PC-3 (cell line): ENCODE measurements around the gene GSG1L. TPM values are rescaled to one million over a fixed set of nuclear protein-coding genes. Genes with fewer than 3 reads are reported as not detected.

Experiments used
- ATAC-seq: fragments of 200-7000 bp; cut with Tn5 transposase; 2 replicates; pipeline ENCODE4 v1.9.1; 2020; ENCODE audit warnings: mild to moderate bottlenecking, moderate library complexity
- BruUV-seq: library from RNA; stranded (reverse); fragments of 400-500 nt; replicated peaks from 2 replicates; lab custom pipeline; 2021; lab: Mats Ljungman, UMichigan
- CTCF ChIA-PET: fragments of 300-600 bp; sonication (Branson Sonifier 250); formaldehyde crosslinking; loops from one replicate; lab custom pipeline; 2022; ENCODE audit warnings: antibody characterized with exemption; lab: Charles Lee
- POLR2A ChIA-PET: fragments of 300-600 bp; sonication (Branson Sonifier 250); formaldehyde crosslinking; loops from one replicate; lab custom pipeline; 2022; ENCODE audit warnings: antibody characterized with exemption; ENCODE audit not compliant: unreplicated experiment; lab: Charles Lee
- DNase-seq: peaks from one replicate; pipeline ENCODE4 v3.0.0-alpha.2; 2015
- H2AFZ ChIP-seq: fragments of 300-600 bp; sonication (generic); 2 replicates; pipeline ENCODE4 v1.6.0; 2016; ENCODE audit warnings: antibody characterized with exemption, low read length
- H3F3A ChIP-seq: fragments of 300-600 bp; sonication (generic); one replicate; pipeline ENCODE4 v1.6.0; 2017; ENCODE audit warnings: antibody characterized with exemption, low read length, control low read depth, mild to moderate bottlenecking; ENCODE audit not compliant: unreplicated experiment
- H3K27ac ChIP-seq: fragments of 300-600 bp; sonication (generic); 2 replicates; pipeline ENCODE4 v1.5.1; 2016; ENCODE audit warnings: mild to moderate bottlenecking, low read length
- H3K27me3 ChIP-seq: fragments of 300-600 bp; sonication (generic); 2 replicates; pipeline ENCODE4 v1.6.1; 2016; ENCODE audit warnings: low read length, mixed read lengths
- H3K36me3 ChIP-seq: fragments of 300-600 bp; sonication (generic); 2 replicates; pipeline ENCODE4 v1.6.1; 2016; ENCODE audit warnings: low read depth, mixed run types, low read length, mixed read lengths
- H3K4me1 ChIP-seq: fragments of 300-600 bp; sonication (generic); 2 replicates; pipeline ENCODE4 v1.5.1; 2016; ENCODE audit warnings: low read length; ENCODE audit not compliant: insufficient read depth
- H3K4me2 ChIP-seq: fragments of 300-600 bp; sonication (generic); 2 replicates; pipeline ENCODE4 v1.6.0; 2016; ENCODE audit warnings: low read length
- H3K4me3 ChIP-seq: fragments of 300-600 bp; sonication (generic); 2 replicates; pipeline ENCODE4 v1.5.1; 2016; ENCODE audit warnings: mild to moderate bottlenecking, low read length, mixed read lengths
- H3K79me2 ChIP-seq: fragments of 300-600 bp; sonication (generic); 2 replicates; pipeline ENCODE4 v1.6.1; 2017; ENCODE audit warnings: low read length, mixed read lengths
- H3K9ac ChIP-seq: fragments of 300-600 bp; sonication (generic); 2 replicates; pipeline ENCODE4 v1.6.0; 2016; ENCODE audit warnings: mild to moderate bottlenecking, low read length
- H3K9me2 ChIP-seq: fragments of 300-600 bp; sonication (generic); replicated peaks from 2 replicates; pipeline ENCODE4 v1.6.1; 2016; ENCODE audit warnings: mixed run types, low read length, mixed read lengths
- H3K9me3 ChIP-seq: fragments of 300-600 bp; sonication (generic); 2 replicates; pipeline ENCODE4 v1.6.1; 2016; ENCODE audit warnings: low read length, mixed read lengths
- H4K20me1 ChIP-seq: fragments of 300-600 bp; sonication (generic); 2 replicates; pipeline ENCODE4 v1.6.1; 2016; ENCODE audit warnings: low read length, mixed read lengths
- EZH2 ChIP-seq: fragments of 300-600 bp; sonication (generic); IDR thresholded peaks from one replicate; pipeline ENCODE4 v1.6.1; 2017; ENCODE audit warnings: antibody characterized with exemption, mild to moderate bottlenecking, low read length; ENCODE audit not compliant: unreplicated experiment
- EZH2phosphoT487 ChIP-seq: fragments of 300-600 bp; sonication (generic); IDR thresholded peaks from 2 replicates; pipeline ENCODE4 v1.6.1; 2018; ENCODE audit warnings: mild to moderate bottlenecking, antibody characterized with exemption, low read length, borderline replicate concordance
- intact Hi-C: fragments of 100-400 bp; cut with micrococcal nuclease; formaldehyde crosslinking; loops from 2 replicates; pipeline ENCODE4 v1.9.0; 2023
- total RNA-seq: library from RNA; depleted of rRNA; stranded (reverse); fragments of >200 nt; gene quantifications from 2 replicates; pipeline ENCODE4 v1.2.3, GENCODE V29; 2014
- TF ChIP-seq, protein P1 (sequence below): fragments of 300-600 bp; sonication (generic); conservative IDR thresholded peaks from 2 replicates; pipeline ENCODE4 v1.5.1; 2017; ENCODE audit warnings: antibody characterized with exemption, low read depth, mild to moderate bottlenecking, low read length

Gene GSG1L
- total RNA-seq, 1 experiment from 2014 or later, result not detected

DNA sequence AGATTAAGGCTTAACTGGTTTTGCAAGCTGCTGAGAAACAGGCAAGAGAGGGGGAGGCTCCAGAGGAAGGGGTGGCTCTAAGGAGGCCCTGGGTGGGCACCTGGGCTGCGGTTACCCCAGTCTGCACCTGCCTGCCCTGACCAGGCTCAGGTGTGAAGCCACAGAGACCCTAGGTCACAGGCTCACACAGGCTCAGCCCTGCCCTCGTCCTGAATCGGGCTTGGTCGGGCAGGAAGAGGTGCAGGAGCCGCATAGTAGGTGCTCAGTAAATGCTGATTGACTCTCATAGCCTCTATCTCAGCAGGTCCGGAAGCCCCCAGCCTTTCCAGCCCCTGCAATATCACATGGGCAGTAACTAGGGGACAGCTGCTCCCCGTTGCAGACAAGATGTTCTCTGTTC lies 203.4 kb downstream of the GSG1L start:
- DNase-seq (no peak), ATAC-seq (no peak)
- H3K27ac ChIP-seq, result no peak overlapping the region
- H3K9ac ChIP-seq, result no peak overlapping the region
- CTCF ChIA-PET, result no interaction called here
- H3K9me3 ChIP-seq, result peaks cover 4% of the 10 kb centered on the region; the same call in 1 of the 2 replicates
- H2AFZ ChIP-seq, result no peak overlapping the region
- no peaks in the 10 kb centered on the region for H3K36me3 ChIP-seq
- no peaks in the 10 kb centered on the region for H3F3A ChIP-seq
- POLR2A ChIA-PET, result no interaction called here
- H4K20me1 ChIP-seq, result no peaks in the 10 kb centered on the region
- intact Hi-C loops, result no loop called here
- H3K27me3 ChIP-seq, result 0 out of 2 replicates have a peak, but pooled peaks cover 5% of the 10 kb centered on the region
- no peaks in the 10 kb centered on the region for H3K79me2 ChIP-seq
- TF ChIP-seq, protein P1, sequence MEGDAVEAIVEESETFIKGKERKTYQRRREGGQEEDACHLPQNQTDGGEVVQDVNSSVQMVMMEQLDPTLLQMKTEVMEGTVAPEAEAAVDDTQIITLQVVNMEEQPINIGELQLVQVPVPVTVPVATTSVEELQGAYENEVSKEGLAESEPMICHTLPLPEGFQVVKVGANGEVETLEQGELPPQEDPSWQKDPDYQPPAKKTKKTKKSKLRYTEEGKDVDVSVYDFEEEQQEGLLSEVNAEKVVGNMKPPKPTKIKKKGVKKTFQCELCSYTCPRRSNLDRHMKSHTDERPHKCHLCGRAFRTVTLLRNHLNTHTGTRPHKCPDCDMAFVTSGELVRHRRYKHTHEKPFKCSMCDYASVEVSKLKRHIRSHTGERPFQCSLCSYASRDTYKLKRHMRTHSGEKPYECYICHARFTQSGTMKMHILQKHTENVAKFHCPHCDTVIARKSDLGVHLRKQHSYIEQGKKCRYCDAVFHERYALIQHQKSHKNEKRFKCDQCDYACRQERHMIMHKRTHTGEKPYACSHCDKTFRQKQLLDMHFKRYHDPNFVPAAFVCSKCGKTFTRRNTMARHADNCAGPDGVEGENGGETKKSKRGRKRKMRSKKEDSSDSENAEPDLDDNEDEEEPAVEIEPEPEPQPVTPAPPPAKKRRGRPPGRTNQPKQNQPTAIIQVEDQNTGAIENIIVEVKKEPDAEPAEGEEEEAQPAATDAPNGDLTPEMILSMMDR, result no peak
- TF ChIP-seq EZH2phosphoT487, result no peak
- H3K9me2 ChIP-seq, result no peaks in the 10 kb centered on the region
- no peak overlapping the region for H3K4me2 ChIP-seq
- H3K4me3 ChIP-seq, result no peak overlapping the region
- BruUV-seq, result no TSS peak
- H3K4me1 ChIP-seq, result no peaks in the 10 kb centered on the region

DNA sequence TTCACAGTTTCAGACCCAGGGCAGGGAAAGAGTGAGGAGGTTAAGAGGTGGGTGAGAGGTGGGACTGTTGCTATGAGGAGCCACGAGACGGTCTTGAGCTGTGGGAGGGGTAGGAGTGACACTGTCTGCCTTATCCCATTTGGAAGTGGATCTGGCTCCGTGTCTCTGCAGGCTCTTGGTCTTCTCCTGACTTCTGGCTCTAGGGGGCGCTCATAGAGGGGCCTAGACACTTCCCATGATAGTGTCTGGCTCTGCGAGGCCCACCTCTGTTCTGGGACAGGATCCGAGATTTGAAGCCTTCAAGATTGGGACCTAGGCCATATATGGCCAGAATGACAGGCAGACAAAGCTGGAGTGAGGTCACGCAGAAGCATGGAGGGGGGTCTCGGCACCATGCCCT lies 204.5 kb downstream of the GSG1L start:
- DNase-seq, result no peak
- 0 out of 2 replicates have a peak, but pooled peaks cover 5% of the 10 kb centered on the region for H3K27me3 ChIP-seq
- H3K79me2 ChIP-seq, result no peaks in the 10 kb centered on the region
- no peak overlapping the region for H3K27ac ChIP-seq
- H3K9me2 ChIP-seq, result no peaks in the 10 kb centered on the region
- no peaks in the 10 kb centered on the region for H4K20me1 ChIP-seq
- H3K9me3 ChIP-seq, result peaks cover 4% of the 10 kb centered on the region; the same call in 1 of the 2 replicates
- no peak overlapping the region for H3K9ac ChIP-seq
- intact Hi-C loops, result no loop called here
- no peak overlapping the region for H3K4me3 ChIP-seq
- ChIA-PET CTCF (no interaction called here), POLR2A (no interaction called here)
- ATAC-seq, result no peak
- no peaks in the 10 kb centered on the region for H3F3A ChIP-seq
- TF ChIP-seq, protein P1, result peak; percentile 22; the same call in 1 of the 2 replicates
- no peak for TF ChIP-seq EZH2phosphoT487
- no peak overlapping the region for H3K4me2 ChIP-seq
- H3K4me1 ChIP-seq, result no peaks in the 10 kb centered on the region
- H2AFZ ChIP-seq, result no peak overlapping the region
- BruUV-seq, result no TSS peak
- H3K36me3 ChIP-seq, result no peaks in the 10 kb centered on the region

DNA sequence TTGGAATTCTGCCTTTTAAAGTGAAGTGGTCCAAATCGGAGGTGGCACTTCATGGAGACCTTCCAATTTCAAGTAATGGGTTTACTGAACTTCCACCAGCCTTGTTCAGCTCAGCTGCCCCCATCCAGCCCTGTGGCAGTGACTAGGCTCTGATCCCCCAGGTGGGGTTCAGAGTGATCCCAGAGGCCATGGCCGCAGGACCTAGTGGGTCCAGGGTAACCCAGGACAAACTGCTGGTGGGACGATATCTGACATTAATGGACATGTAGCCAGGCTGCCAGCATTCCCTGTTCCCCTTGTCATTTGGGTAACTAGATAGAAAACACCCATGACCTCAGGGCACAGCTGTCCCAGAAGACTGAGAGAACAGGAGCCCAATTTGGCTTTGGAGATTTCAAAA lies 209.9 kb downstream of the GSG1L start:
- no peaks in the 10 kb centered on the region for H3K36me3 ChIP-seq
- no peaks in the 10 kb centered on the region for H3K79me2 ChIP-seq
- H3K9me2 ChIP-seq, result no peaks in the 10 kb centered on the region
- TF ChIP-seq, protein P1, result no peak
- no peak for TF ChIP-seq EZH2phosphoT487
- no peak for TF ChIP-seq EZH2
- BruUV-seq, result no TSS peak
- POLR2A ChIA-PET, result no interaction called here
- intact Hi-C loops, result no loop called here
- no peak overlapping the region for H2AFZ ChIP-seq
- H3K9ac ChIP-seq, result no peak overlapping the region
- no peaks in the 10 kb centered on the region for H3K9me3 ChIP-seq
- CTCF ChIA-PET, result no interaction called here
- no peak for DNase-seq
- no peak overlapping the region for H3K4me3 ChIP-seq
- no peak for ATAC-seq
- no peak overlapping the region for H3K4me2 ChIP-seq
- H3K27me3 ChIP-seq, result peaks cover 35% of the 10 kb centered on the region
- H3F3A ChIP-seq, result no peaks in the 10 kb centered on the region
- H4K20me1 ChIP-seq, result no peaks in the 10 kb centered on the region
- H3K27ac ChIP-seq, result no peak overlapping the region
- no peaks in the 10 kb centered on the region for H3K4me1 ChIP-seq
